ENCODE results near the gene AGAP1.
A peak's percentile ranks its signal among the peaks of the same experiment; 100 is the strongest.
"Not testable (repeated sequence)": the region's sequence is repeated elsewhere in the genome, so short reads cannot be mapped to it uniquely, and the experiment has no call there.

Gene AGAP1

GRCh38 chr2:235596272-235596671, 102.4 kb downstream of the AGAP1 start:
- no peak for DNase-seq

- no peak for DNase-seq
Observed at GRCh38 chr2:235597081-235597615, 103.3 kb downstream of the AGAP1 start.

DNA sequence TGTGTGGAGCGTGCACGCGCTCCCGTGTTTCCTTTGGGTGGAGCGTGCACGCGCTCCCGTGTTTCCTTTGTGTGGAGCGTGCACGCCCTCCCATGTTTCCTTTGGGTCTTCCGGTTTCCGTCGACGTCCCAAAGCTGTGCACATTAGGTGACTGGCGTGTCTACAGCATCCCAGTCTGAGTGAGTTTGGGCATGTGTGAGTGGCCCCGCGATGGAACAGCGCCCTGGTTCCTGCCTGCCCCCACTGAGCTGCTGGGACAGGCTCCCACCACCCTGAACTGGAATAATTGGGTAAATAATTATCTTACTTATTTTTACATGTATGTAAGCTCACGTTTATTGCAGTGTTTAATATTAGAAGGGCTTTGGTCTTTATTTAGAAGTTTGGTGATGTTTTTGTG, 104.2 kb downstream of the AGAP1 start:
- DNase-seq = no peak

DNA sequence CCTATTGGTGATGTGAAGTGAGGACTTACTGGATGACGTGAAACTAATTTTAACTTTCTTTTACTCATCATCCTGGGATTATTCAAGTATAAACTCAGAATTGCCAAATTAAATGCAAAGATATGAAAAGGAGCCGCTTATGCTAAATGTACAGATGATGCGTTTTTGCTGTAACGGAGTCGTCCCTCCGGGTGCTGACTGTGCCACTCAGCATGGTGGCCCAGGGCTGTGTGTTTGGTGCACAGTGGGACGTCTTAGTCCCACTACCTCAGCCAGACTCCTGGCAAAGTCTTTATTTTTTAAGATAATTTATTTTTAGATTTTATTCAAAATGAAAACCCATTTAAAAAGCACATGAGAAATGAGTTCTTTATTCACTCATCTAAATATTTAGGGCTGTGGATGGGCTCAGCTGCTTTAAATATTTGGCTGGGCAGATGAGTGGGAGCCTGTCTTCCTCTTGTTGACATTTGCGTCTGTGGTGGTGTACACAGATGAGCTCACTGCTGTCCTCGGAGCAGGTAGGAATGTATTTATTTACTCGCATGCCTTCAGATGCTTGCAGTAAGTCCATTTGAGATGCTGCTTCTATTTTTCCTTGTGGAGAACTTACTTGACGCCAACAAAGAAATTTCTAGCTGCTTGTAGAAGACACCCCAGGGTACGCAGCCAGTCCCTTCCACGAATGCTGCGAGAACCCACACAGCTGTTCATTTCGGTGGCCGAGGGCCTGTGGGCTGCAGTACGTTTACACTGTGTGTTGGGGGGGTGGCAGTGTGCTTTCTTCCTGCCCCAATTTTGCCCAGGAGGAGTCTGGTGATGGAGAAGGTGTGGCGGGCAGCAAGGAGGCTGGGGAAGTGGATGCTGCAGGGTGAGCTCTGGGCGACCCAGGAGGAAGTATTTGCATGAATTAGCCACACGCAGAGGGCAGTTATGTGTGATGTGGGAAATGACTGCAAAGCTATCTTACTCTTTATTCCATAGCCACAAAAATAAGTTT, 105.0 kb downstream of the AGAP1 start:
- no peak for DNase-seq

DNA sequence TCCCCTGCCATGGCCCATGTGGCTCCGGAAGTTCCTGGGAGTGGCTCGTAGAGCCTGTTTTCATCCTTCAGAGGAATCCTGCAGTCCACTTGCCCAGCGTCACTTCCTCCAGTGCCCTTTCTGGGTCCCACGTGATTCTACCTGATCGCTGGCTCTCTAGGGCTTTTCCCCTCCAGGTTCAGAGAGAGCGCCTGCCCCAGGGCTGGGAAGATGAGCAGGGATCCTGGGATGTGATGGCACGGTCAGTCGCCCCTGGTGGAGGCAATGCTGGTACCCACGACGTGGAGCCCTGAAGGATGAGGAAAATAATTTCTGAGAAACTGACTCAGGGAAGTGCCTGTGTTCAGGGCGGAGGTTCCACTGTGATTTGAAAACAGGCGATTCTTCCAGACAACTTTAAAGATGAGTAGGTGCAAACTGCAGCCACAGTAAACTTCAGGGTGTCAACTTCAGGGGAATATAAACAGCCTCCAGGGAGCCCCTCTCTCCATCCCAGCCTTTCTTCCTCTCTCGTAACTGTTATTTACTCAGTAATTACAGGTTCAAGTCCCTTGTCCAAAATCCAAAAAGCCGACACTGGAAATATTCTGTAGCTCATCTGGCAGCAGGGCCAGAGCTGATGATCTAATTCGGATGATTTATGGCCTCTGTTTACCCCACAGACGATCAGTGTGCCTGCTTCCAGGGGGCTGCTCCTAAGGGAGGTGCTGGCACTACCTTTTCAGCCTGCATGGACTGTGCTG, 105.9 kb downstream of the AGAP1 start:
- DNase-seq = peak; percentile 29

DNA sequence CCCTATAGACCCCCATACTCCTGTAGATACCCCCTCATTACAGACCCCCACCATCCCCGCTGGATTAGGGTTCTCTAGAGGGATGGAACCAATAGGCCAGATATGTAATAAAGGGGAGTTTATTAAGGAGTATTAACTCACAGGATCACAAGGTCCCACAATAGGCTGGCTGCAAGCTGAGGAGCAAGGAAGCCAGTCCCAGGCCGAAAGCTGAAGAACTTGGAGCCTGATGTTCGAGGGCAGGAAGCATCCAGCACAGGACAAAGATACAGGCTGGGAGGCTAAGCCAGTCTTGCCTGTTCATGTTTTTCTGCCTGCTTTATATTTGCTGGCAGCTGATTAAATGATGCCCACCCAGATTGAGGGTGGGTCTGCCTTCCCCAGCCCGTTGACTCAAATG, 106.6 kb downstream of the AGAP1 start:
- DNase-seq = no peak

GRCh38 chr2:235600926-235601325, 107.1 kb downstream of the AGAP1 start:
- no peak for DNase-seq

DNA sequence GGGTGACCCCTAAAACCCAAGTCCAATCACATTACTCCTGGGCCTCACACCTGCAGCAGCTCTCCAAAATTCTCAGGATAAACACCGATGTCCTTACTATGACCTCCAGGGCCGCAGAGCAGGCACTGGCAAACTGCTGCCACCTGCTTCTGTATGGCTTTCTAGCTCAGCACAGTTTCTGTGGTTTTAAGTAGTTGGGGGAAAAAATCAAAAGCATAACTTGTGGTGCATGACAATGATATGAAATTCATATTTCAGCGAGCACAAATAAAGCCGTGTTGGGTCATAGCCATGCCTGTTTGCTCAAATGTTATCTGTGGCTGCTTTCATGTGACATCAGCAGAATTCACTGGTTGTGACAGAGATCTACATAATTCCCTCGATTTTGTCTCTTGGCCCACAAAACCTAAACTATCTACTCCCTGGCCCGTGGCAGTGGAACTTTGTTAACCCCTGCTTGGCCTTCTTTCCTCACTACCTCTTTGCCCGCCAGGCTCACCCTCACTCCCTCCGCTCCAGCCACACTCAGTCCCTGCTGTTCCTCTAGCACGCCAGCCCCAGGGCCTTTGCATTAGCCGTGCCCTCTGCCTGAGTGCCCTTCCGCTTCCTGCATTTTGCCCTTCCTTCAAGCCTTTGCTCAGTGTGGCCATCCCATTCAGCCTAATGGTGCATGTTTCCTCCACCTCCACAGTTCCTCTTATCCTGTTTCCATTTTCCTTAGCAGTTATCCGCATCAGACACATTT, 108.3 kb downstream of the AGAP1 start:
- DNase-seq = no peak

GRCh38 chr2:235602971-235603370, 109.1 kb downstream of the AGAP1 start:
- DNase-seq = not testable (repeated sequence)

- DNase-seq = no peak
Observed at GRCh38 chr2:235603659-235604058, 109.8 kb downstream of the AGAP1 start.

DNA sequence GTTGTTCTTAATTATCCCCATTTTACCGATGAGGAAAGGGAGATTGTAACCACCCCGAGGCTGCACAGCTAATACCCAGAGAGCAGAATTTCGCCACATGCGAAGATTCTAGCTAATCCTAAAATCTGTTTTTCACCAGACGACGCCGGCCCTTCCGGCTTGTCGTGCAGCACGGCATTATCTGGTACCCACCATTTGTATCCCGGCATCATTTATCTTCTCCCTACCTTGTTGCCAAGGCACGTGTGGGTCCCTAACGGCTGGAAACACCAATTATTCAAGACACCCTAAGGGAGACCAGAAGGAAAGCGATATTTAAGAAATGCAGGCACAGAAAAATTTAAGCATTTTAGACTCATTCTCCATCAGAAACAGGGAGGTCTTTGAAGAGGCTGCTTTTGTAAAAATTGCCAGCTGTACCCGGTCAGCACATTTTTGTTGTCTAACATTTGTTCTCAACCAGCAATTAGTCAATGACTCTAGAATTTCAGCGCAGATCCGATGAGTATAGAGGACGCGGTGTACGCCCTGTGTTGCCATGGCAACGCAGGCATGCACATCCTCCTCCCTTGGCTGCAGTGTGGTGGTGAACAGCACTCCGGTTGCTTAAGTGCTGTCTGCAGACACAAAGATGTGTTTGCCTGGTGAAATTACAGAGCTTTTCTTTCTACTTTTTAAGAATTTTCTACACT, 111.6 kb downstream of the AGAP1 start:
- peak; percentile 93 for DNase-seq

- no peak for DNase-seq
Observed at GRCh38 chr2:235606004-235606715, 112.3 kb downstream of the AGAP1 start.

GRCh38 chr2:235607546-235608199, 113.8 kb downstream of the AGAP1 start:
- no peak for DNase-seq

- no peak for DNase-seq
Observed at GRCh38 chr2:235608200-235608887, 114.5 kb downstream of the AGAP1 start.

- no peak for DNase-seq
Observed at GRCh38 chr2:235609321-235609720, 115.5 kb downstream of the AGAP1 start.

- no peak for DNase-seq
Observed at GRCh38 chr2:235609746-235610145, 115.9 kb downstream of the AGAP1 start.

DNA sequence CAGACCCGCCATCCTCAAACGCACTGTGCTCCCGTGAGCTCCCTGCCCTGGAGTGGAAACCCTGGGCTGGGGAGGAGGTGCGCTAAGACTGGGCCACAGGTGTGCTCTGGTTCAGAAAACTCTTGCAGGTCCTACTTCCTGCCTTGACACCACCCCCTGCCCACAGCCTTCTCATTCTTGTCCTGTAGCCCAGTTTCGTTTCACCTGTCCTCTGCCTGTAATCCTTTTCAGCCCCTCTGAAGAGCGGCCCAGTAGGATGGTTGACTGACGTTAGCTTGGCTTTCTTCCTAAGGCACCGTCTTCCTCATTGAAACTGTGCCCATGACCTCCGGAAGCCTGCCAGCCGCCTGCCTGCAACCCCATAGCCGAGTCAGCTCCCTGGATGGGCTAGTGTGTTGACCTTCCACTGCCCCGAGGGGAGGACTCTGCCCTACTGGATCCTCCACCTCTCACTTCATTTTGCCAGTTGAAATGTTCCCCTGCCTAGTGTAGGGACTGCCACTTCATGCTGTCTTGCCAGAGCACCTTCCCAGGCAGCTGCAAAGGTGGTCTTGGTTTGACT, 116.9 kb downstream of the AGAP1 start:
- no peak for DNase-seq

- peak; percentile 43 for DNase-seq
Observed at GRCh38 chr2:235611349-235611748, 117.5 kb downstream of the AGAP1 start.

DNA sequence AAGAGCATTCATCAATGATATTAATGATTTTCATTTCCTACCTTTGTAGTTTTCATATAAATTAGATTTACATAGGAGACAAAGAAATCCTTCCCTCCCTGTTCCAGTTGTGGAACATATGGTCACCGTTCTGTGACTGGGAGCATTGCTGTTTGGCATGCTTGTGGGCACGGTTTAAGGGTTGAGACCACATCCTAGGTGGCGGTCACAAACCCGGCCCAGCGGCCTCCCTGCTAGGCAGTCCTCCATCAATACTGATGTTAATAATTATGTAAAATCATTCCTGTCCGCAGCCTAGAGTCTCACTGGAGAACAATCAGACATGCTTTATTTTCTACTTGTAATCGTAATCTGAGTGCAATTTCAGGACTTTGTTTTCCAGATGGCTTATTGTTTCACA, 117.9 kb downstream of the AGAP1 start:
- no peak for DNase-seq
